SK-N-SH treated with all-trans-retinoic acid at 6 μM for 48 hours (cell line): ENCODE data around the gene ASB3.

ENCODE experiments used
- ATAC-seq: fragments of 200-7000 bp; cut with Tn5 transposase; 3 replicates; pipeline ENCODE4 v1.9.1; 2020; ENCODE audit warnings: mild to moderate bottlenecking, moderate library complexity
- ARNTL ChIP-seq: fragments of 450-650 bp; formaldehyde crosslinking; IDR thresholded peaks from 2 replicates; pipeline ENCODE4 v1.5.0; 2020; ENCODE audit warnings: low read depth, mild to moderate bottlenecking, moderate library complexity, borderline replicate concordance
- BACH2 ChIP-seq: fragments of 250-450 bp; sonication (Bioruptor Pico); IDR thresholded peaks from 2 replicates; pipeline ENCODE4 v1.9.0; 2021; ENCODE audit warnings: mild to moderate bottlenecking, borderline replicate concordance
- CSDC2 ChIP-seq: fragments of 250-450 bp; sonication (Bioruptor Pico); IDR thresholded peaks from 2 replicates; pipeline ENCODE4 v1.5.0; 2020; ENCODE audit warnings: mild to moderate bottlenecking, moderate library complexity
- ESRRG ChIP-seq: fragments of 250-450 bp; sonication (Bioruptor Pico); IDR thresholded peaks from 2 replicates; pipeline ENCODE4 v1.6.1; 2021; ENCODE audit warnings: mild to moderate bottlenecking
- GLIS3 ChIP-seq: fragments of 250-450 bp; sonication (Bioruptor Pico); IDR thresholded peaks from 2 replicates; pipeline ENCODE4 v1.5.0; 2020; ENCODE audit warnings: mild to moderate bottlenecking, moderate library complexity
- ISL1 ChIP-seq: fragments of 250-450 bp; sonication (Bioruptor Pico); IDR thresholded peaks from 2 replicates; pipeline ENCODE4 v2.1.2; 2022; ENCODE audit warnings: mild to moderate bottlenecking, moderate library complexity
- OSR1 ChIP-seq: fragments of 250-450 bp; sonication (Bioruptor Pico); IDR thresholded peaks from 2 replicates; pipeline ENCODE4 v1.8.0; 2022; ENCODE audit warnings: moderate library complexity, mild to moderate bottlenecking, inconsistent platforms
- PATZ1 ChIP-seq: fragments of 250-450 bp; sonication (Bioruptor Pico); IDR thresholded peaks from 2 replicates; pipeline ENCODE4 v1.8.0; 2020; ENCODE audit warnings: mild to moderate bottlenecking, moderate library complexity, borderline replicate concordance
- POU6F1 ChIP-seq: fragments of 250-450 bp; sonication (Bioruptor Pico); IDR thresholded peaks from 2 replicates; pipeline ENCODE4 v1.8.0; 2021; ENCODE audit warnings: low read depth, mild to moderate bottlenecking, moderate library complexity, borderline replicate concordance
- PPARA ChIP-seq: fragments of 250-450 bp; sonication (Bioruptor Pico); IDR thresholded peaks from 2 replicates; pipeline ENCODE4 v1.5.0; 2020; ENCODE audit warnings: mild to moderate bottlenecking, borderline replicate concordance
- RARB ChIP-seq: fragments of 250-450 bp; sonication (Bioruptor Pico); IDR thresholded peaks from 2 replicates; pipeline ENCODE4 v1.8.0; 2021; ENCODE audit warnings: mild to moderate bottlenecking, moderate library complexity
- SNAI2 ChIP-seq: fragments of 250-450 bp; sonication (Bioruptor Pico); IDR thresholded peaks from 2 replicates; pipeline ENCODE4 v1.5.0; 2020; ENCODE audit warnings: mild to moderate bottlenecking, moderate library complexity
- TOX ChIP-seq: fragments of 250-450 bp; sonication (Bioruptor Pico); IDR thresholded peaks from 2 replicates; pipeline ENCODE4 v1.8.0; 2021; ENCODE audit warnings: mild to moderate bottlenecking, moderate library complexity, borderline replicate concordance
- TSHZ2 ChIP-seq: fragments of 250-450 bp; sonication (Bioruptor Pico); IDR thresholded peaks from 2 replicates; pipeline ENCODE4 v1.5.0; 2020; ENCODE audit warnings: mild to moderate bottlenecking, moderate library complexity
- ZC3H10 ChIP-seq: fragments of 250-450 bp; sonication (Bioruptor Pico); IDR thresholded peaks from 2 replicates; pipeline ENCODE4 v1.5.1; 2021; ENCODE audit warnings: mild to moderate bottlenecking, moderate library complexity
- ZFP3 ChIP-seq: fragments of 250-450 bp; sonication (Bioruptor Pico); IDR thresholded peaks from 2 replicates; pipeline ENCODE4 v1.5.0; 2020; ENCODE audit warnings: mild to moderate bottlenecking, moderate library complexity
- ZNF565 ChIP-seq: fragments of 450-650 bp; formaldehyde crosslinking; conservative IDR thresholded peaks from 2 replicates; pipeline ENCODE4 v1.5.0; 2020; ENCODE audit warnings: low read depth, mild to moderate bottlenecking, moderate library complexity
- ZNF70 ChIP-seq: fragments of 450-650 bp; formaldehyde crosslinking; IDR thresholded peaks from 2 replicates; pipeline ENCODE4 v1.5.0; 2020; ENCODE audit warnings: mild to moderate bottlenecking, moderate library complexity
- ZNF8 ChIP-seq: fragments of 450-650 bp; formaldehyde crosslinking; IDR thresholded peaks from 2 replicates; pipeline ENCODE4 v1.5.0; 2020; ENCODE audit warnings: mild to moderate bottlenecking, moderate library complexity
- TF ChIP-seq, protein P1 (sequence below): fragments of 250-450 bp; sonication (Bioruptor Pico); IDR thresholded peaks from 2 replicates; pipeline ENCODE4 v1.5.1; 2021; ENCODE audit warnings: mild to moderate bottlenecking, moderate library complexity
- TF ChIP-seq, protein P2 (sequence below): fragments of 250-450 bp; sonication (Bioruptor Pico); IDR thresholded peaks from 2 replicates; pipeline ENCODE4 v1.5.1; 2020; ENCODE audit warnings: low read depth, mild to moderate bottlenecking, moderate library complexity

Gene ASB3

DNA sequence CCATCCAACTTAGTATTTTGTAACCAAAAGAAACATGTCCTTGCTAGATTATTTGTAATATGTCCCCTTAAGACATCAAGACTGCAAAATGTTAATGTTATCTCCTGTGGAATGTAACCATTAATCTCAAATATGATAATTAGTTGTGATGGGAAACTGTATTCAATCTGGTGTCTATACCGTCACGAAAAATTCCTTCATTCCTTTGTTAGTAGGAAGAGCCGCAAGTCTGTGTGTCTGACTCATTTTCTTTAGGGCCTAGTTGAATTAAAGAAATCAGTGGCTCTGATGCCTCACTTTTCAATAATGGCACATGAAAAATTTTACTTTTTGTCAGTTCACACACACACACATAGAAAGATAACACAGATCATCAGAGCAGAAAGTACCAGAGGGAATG lies 146.3 kb downstream of the ASB3 start:
- TF ChIP-seq ISL1 (CRISPR knock-in tag) (peak; percentile 35; the same call in 1 of the 2 replicates), PPARA (CRISPR knock-in tag) (no peak)
- ATAC-seq = peak; percentile 28; the same call in 1 of the 3 replicates

DNA sequence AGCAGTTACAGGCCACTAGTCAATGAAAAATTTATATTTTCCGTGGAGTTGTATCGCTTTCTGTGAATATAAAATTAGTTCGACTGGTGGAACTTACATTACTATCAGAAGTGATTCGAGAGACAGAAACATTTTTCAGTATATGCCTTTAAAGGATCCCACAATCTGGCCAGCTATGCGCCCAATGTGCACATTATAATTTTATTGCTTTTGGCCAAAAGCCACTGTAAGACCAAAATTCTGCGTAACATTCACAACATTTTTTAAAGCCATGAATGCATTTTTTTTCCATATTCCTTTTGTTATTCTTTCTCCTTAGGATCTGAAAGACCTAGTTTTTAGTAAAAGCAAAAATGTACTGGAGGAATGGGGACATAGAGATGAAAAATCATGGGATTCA lies 150.2 kb downstream of the ASB3 start:
- no peak for TF ChIP-seq PATZ1 (CRISPR knock-in tag)
- ATAC-seq = no peak

GRCh38 chr2:53636109-53636508 lies 150.6 kb downstream of the ASB3 start:
- TF ChIP-seq ZNF8 (CRISPR knock-in tag) (no peak), RARB (no peak), ARNTL (no peak), OSR1 (CRISPR knock-in tag) (no peak), ISL1 (CRISPR knock-in tag) (no peak)
- no peak for ATAC-seq

DNA sequence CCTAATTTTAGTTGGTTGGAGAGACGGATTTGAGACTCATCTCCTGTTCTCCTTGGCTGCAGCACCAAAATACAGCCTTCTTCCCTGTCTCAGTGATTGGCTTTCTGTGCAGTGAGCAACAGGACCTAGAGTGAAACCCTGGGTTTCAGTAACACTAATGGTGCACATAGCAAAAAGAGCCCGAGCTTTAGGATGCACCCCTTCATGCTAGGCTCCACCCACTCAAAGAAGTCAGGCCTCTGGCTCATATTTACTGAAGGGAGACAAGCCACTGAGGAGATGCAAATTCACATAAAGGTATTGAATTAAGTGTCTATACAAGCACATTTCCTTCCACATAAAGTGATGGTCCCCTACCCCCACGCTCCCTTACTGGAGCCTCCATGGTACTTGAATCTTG lies 151.1 kb downstream of the ASB3 start:
- ATAC-seq = no peak
- TF ChIP-seq ZC3H10 (CRISPR knock-in tag) = no peak
- no peak for TF ChIP-seq PATZ1 (CRISPR knock-in tag)
- no peak for TF ChIP-seq ZNF8 (CRISPR knock-in tag)
- TF ChIP-seq TOX (CRISPR knock-in tag) = no peak
- TF ChIP-seq TSHZ2 (CRISPR knock-in tag) = no peak
- TF ChIP-seq ARNTL = no peak
- no peak for TF ChIP-seq ZNF70 (CRISPR knock-in tag)
- no peak for TF ChIP-seq CSDC2 (CRISPR knock-in tag)
- no peak for TF ChIP-seq POU6F1 (CRISPR knock-in tag)
- no peak for TF ChIP-seq GLIS3 (CRISPR knock-in tag)
- TF ChIP-seq SNAI2 (CRISPR knock-in tag) = no peak
- TF ChIP-seq PPARA (CRISPR knock-in tag) = no peak
- TF ChIP-seq, protein P1, sequence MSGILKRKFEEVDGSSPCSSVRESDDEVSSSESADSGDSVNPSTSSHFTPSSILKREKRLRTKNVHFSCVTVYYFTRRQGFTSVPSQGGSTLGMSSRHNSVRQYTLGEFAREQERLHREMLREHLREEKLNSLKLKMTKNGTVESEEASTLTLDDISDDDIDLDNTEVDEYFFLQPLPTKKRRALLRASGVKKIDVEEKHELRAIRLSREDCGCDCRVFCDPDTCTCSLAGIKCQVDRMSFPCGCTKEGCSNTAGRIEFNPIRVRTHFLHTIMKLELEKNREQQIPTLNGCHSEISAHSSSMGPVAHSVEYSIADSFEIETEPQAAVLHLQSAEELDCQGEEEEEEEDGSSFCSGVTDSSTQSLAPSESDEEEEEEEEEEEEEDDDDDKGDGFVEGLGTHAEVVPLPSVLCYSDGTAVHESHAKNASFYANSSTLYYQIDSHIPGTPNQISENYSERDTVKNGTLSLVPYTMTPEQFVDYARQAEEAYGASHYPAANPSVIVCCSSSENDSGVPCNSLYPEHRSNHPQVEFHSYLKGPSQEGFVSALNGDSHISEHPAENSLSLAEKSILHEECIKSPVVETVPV (CRISPR knock-in tag) = no peak
- no peak for TF ChIP-seq BACH2 (CRISPR knock-in tag)

DNA sequence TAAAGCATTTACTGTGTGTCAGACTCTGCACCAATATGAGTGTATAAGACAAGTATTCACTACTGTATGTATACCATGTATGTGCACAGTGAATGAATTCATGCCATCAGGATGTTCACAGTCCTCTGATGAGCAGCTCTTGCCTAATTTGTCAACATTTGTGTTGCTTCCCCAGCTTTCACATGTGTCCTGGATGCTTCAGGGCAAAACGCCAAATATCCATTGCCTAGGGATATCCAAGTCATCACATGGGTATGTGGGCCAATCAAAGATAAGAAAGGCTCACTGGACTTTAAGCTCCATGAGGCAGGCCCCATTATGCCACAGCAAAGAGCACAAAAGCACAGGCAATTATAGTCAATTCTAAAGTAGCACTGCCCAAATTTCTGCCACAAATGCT lies 153.3 kb downstream of the ASB3 start:
- ATAC-seq = no peak
- TF ChIP-seq GLIS3 (CRISPR knock-in tag) (no peak), SNAI2 (CRISPR knock-in tag) (no peak), RARB (no peak), ZNF8 (CRISPR knock-in tag) (no peak), PATZ1 (CRISPR knock-in tag) (no peak), TOX (CRISPR knock-in tag) (no peak), ARNTL (no peak), BACH2 (CRISPR knock-in tag) (no peak), PPARA (CRISPR knock-in tag) (no peak), ZNF70 (CRISPR knock-in tag) (no peak), ZNF565 (CRISPR knock-in tag) (no peak), ZFP3 (no peak), CSDC2 (CRISPR knock-in tag) (no peak), ZC3H10 (CRISPR knock-in tag) (no peak), ESRRG (CRISPR knock-in tag) (no peak)
- TF ChIP-seq, protein P2, sequence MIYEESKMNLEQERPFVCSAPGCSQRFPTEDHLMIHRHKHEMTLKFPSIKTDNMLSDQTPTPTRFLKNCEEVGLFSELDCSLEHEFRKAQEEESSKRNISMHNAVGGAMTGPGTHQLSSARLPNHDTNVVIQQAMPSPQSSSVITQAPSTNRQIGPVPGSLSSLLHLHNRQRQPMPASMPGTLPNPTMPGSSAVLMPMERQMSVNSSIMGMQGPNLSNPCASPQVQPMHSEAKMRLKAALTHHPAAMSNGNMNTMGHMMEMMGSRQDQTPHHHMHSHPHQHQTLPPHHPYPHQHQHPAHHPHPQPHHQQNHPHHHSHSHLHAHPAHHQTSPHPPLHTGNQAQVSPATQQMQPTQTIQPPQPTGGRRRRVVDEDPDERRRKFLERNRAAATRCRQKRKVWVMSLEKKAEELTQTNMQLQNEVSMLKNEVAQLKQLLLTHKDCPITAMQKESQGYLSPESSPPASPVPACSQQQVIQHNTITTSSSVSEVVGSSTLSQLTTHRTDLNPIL (CRISPR knock-in tag) = no peak
